Cardiac fibroblast (primary cell): ENCODE results near the gene MATN1.
A peak's percentile ranks its signal among the peaks of the same experiment; 100 is the strongest.
"Not testable (repeated sequence)": the region's sequence is repeated elsewhere in the genome, so short reads cannot be mapped to it uniquely, and the experiment has no call there.

Experiments used
- DNase-seq, 2 donors: peaks; one replicate each; pipeline versions ENCODE4 v3.0.0 to v3.0.0-alpha.2; 2010; ENCODE audit warnings: low read depth in 2 of 2
- H3K4me3 ChIP-seq, 2 donors: replicated peaks in 1 of 2; 1 replicate in 1 of 2; 2 replicates in 1 of 2; pipeline ENCODE4 v1.5.1; 2011; ENCODE audit warnings: low read depth in 2 of 2, low read length in 2 of 2, mild to moderate bottlenecking in 2 of 2, moderate library complexity in 1 of 2
- TF ChIP-seq, protein P1 (sequence below): IDR thresholded peaks from one replicate; pipeline ENCODE4 v1.5.1; 2011; ENCODE audit warnings: low read depth, mild to moderate bottlenecking, low read length, inconsistent platforms

The MATN1 gene, protein sequence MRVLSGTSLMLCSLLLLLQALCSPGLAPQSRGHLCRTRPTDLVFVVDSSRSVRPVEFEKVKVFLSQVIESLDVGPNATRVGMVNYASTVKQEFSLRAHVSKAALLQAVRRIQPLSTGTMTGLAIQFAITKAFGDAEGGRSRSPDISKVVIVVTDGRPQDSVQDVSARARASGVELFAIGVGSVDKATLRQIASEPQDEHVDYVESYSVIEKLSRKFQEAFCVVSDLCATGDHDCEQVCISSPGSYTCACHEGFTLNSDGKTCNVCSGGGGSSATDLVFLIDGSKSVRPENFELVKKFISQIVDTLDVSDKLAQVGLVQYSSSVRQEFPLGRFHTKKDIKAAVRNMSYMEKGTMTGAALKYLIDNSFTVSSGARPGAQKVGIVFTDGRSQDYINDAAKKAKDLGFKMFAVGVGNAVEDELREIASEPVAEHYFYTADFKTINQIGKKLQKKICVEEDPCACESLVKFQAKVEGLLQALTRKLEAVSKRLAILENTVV

DNA sequence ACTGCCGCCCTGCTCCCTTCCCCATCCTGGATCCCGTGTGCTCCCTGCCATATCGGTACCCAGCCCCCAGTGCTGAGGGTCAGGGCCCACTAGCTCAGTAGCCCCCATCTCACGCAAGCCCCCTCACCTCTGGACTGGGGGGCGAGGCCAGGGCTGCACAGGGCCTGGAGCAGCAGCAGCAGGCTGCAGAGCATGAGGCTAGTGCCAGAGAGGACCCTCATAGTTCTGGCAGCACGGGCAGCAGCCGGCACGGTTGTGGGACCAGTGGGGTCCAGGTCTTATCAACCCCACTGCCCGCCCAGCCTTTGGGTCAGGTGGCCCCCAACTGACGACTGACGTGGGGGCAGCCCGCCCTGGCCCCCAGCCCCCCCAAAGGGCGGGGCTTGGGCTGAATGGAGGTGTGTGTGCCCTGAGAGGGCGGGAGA lies at the start of gene MATN1:
Gene MATN1 (minus strand): TSS at position 255 of the 425 bp plus-strand sequence. CDS start 34 bp downstream, at position 221.
- TF ChIP-seq, protein P1, sequence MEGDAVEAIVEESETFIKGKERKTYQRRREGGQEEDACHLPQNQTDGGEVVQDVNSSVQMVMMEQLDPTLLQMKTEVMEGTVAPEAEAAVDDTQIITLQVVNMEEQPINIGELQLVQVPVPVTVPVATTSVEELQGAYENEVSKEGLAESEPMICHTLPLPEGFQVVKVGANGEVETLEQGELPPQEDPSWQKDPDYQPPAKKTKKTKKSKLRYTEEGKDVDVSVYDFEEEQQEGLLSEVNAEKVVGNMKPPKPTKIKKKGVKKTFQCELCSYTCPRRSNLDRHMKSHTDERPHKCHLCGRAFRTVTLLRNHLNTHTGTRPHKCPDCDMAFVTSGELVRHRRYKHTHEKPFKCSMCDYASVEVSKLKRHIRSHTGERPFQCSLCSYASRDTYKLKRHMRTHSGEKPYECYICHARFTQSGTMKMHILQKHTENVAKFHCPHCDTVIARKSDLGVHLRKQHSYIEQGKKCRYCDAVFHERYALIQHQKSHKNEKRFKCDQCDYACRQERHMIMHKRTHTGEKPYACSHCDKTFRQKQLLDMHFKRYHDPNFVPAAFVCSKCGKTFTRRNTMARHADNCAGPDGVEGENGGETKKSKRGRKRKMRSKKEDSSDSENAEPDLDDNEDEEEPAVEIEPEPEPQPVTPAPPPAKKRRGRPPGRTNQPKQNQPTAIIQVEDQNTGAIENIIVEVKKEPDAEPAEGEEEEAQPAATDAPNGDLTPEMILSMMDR = no peak
- no peak within 1 kb of the TSS for H3K4me3 ChIP-seq
- no peak for DNase-seq

DNA sequence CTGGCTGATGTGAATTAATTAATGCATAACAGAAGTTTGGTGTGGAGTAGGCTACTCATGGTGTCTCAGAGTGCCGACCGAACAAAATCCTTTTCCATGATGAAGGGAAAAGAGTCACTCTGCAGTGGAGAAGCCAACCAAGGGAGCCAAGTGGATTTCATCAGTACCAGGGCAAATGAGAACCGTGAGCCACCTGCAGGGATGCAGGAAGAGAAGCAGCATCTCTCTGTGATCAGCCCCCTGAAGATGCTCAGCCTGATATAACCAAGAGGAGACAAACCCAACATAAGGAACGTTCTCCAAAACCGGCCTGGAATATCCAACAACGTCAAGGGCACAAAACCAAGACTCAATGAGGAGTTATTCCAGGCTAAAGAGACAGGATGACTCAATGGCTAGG lies 47.6 kb upstream of the MATN1 start:
- no peak overlapping the region for H3K4me3 ChIP-seq
- TF ChIP-seq, protein P1 = no peak
- DNase-seq = no peak

DNA sequence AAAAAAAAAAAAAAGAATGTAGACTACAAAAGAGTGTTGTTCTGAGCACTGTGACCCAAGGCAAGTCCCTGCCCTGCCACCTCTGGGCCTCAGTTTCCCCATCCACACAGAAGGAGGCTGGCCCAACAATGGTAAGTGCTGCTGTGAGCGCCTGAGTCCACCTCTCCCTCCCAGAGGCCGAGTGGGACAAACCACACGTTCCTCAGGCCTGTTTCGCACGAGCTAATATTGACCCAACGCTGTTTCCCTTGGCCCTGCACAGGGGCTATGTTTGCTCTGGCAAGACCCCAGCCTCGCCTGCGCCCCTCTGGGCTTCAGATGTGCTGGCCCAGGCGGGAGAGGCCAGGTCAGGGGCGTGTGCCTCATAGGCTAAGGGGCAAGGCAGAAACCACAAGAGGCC lies 46.8 kb upstream of the MATN1 start:
- no peak for DNase-seq
- TF ChIP-seq, protein P1 = no peak
- no peak overlapping the region for H3K4me3 ChIP-seq

DNA sequence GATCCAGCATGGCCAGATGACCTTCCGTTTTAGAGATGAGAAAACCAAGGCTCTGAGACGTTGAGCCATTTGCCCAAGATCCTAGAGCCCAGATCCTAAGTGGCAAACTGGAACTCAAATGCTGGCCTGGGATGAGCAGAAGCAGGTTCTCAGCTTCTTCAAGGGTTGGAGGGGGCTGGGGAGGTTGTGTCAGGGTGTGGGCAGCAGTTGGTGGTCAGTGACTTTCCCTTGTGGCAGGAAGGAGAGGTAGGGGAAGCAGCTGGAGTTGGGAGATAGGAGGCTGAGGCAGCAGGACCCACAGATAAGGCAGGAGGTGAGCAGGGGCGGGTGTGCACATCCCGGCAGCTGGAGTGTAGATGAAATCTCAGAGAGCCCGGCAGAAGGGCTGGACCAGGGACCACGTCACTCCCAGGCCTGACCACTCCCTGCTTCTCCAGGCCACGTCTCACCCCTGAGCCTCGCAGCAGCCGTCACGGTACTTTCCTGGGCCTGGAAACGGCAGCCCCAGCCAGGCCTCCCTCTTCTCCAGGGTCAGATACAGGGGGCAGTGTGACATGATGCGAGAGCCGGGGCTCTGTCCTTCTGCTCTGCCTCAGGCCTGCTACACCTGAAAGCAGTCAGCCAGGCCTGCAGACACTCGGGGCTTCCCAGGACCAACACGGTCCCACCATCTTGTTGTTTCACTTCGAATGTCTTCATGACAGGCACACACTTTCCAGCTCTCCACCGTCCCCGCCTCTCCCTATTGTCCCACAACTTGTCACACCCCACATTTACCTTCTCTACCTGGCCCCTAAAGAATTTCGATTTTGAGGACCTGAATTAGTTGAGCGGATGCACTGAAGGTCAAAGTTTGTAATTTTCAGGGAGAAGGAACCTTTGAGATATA lies 45.7 kb upstream of the MATN1 start:
- H3K4me3 ChIP-seq = no peak overlapping the region
- TF ChIP-seq, protein P1 = no peak
- peak in 1 of 2 donors; percentile 33 for DNase-seq

DNA sequence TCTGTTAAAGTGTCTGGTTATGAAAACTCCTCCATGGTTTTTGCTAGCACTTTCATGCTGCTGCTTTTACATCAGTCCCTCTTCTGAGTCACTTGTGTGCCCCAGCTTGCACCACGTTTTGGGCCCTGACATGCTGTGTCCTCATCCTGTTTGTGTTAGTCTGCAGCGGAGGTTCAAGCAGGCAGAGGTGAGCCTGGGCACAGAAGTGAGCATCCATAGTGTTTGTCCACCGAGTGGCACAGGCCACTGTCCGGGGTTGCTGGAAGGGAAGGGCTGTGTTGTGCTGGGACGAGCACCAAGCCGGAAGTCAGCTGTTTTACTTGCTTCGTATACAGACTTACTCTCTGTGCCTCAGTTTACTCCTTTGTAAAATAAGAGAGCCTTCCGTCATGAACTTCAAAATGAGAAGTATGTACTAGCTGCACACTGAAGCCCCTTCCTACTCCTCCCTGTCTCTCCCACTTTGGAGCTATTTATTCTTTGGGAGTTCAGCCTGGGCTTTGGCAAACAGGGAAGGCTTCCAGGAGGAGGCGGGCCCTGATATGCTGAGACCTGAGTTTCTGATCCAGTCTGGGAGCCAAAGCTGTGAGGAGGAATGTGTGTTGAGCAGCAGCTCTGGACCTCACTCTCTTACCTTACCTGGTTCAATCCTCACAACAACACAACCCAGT lies 44.9 kb upstream of the MATN1 start:
- TF ChIP-seq, protein P1 = no peak
- H3K4me3 ChIP-seq = no peak overlapping the region
- DNase-seq = no peak

DNA sequence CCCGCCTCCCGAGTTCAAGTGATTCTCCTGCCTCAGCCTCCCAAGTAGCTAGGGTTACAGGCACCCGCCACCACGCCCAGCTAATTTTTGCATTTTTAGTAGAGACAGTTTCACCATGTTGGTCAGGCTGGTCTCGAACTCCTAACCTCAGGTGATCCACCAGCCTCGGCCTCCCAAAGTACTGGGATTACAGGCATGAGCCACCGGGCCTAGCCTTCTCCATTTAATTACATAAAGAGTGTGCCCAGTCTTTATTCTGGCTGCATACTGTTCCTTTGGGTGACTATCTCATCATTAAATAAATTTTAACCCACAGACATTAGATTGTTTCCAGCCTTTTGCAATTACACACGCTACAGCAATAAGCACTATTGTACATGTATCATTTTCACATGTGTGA lies 43.6 kb upstream of the MATN1 start:
- not testable (repeated sequence) for DNase-seq, H3K4me3 ChIP-seq
